K562 (cell line): Measurements from ENCODE around the gene RPS19. TPM values are rescaled to one million over a fixed set of nuclear protein-coding genes. Genes with fewer than 3 reads are reported as not detected.

Experiments used
- ATAC-seq: fragments of 200-7000 bp; cut with Tn5 transposase; 3 replicates; pipeline ENCODE4 v1.9.1; 2020; ENCODE audit warnings: moderate library complexity
- BruUV-seq: library from RNA; stranded (reverse); fragments of 400-500 nt; replicated peaks from 2 replicates; lab custom pipeline; 2021; lab: Mats Ljungman, UMichigan
- CTCF ChIA-PET: fragments of 300-600 bp; formaldehyde crosslinking; extraction: SDS; loops from one replicate; lab custom pipeline; 2021; ENCODE audit warnings: low intra/inter-chr PET ratio; lab: Yijun Ruan, JAX
- POLR2A ChIA-PET: fragments of 300-600, 350-650 bp; sonication (Branson Sonifier 250); formaldehyde crosslinking; extraction: SDS; loops from one replicate; lab custom pipeline; 2021; ENCODE audit warnings: antibody characterized with exemption, inconsistent platforms; lab: Yijun Ruan, JAX
- DNase-seq, 4 experiments: peaks; one replicate each; pipeline versions ENCODE4 v3.0.0 to v3.0.0-alpha.2; 2011 to 2018; ENCODE audit warnings: low spot score in 3 of 4, mixed read lengths in 3 of 4; ENCODE audit errors: extremely low read depth in 1 of 4
- FAIRE-seq: peaks from 2 replicates; lab custom pipeline; 2011; peaks lifted over from hg19 to GRCh38; lab: Jason Lieb, UNC
- H2AFZ ChIP-seq: 2 replicates; pipeline ENCODE4 v1.6.0; 2011; ENCODE audit warnings: low read depth, low read length, control low read depth, inconsistent platforms
- H3K27ac ChIP-seq: fragments of 200-600 bp; 3 replicates; pipeline ENCODE4 v1.8.0; 2011; ENCODE audit warnings: low read depth, mild to moderate bottlenecking, control low read depth, inconsistent platforms, low read length, moderate library complexity, mixed read lengths; ENCODE audit errors: extremely low read depth
- H3K27me3 ChIP-seq, 2 experiments: fragments of 300-600 bp in 1 of 2; 2 replicates in 1 of 2; 3 replicates in 1 of 2; pipeline versions ENCODE4 v1.6.0 to v1.8.0; 2011; ENCODE audit warnings: inconsistent platforms in 2 of 2, low read length in 2 of 2, mild to moderate bottlenecking in 1 of 2, mixed read lengths in 1 of 2, moderate library complexity in 1 of 2; ENCODE audit not compliant: control insufficient read depth in 2 of 2, insufficient read depth in 2 of 2
- H3K36me3 ChIP-seq: fragments of 300-600 bp; 3 replicates; pipeline ENCODE4 v1.8.0; 2011; ENCODE audit warnings: mild to moderate bottlenecking, low read length, inconsistent platforms; ENCODE audit not compliant: control insufficient read depth, insufficient read depth
- H3K4me1 ChIP-seq, 2 experiments: fragments of 200-600 bp in 1 of 2; replicated peaks in 1 of 2; 2 replicates in 1 of 2; 3 replicates in 1 of 2; pipeline versions ENCODE4 v1.5.1 to v1.8.0; 2011; ENCODE audit warnings: inconsistent platforms in 2 of 2, low read length in 2 of 2, mild to moderate bottlenecking in 1 of 2, mixed read lengths in 1 of 2, moderate library complexity in 1 of 2; ENCODE audit not compliant: control insufficient read depth in 2 of 2, insufficient read depth in 2 of 2
- H3K4me2 ChIP-seq: 2 replicates; pipeline ENCODE4 v1.6.1; 2011; ENCODE audit warnings: low read length, control low read depth, inconsistent platforms, mixed read lengths; ENCODE audit not compliant: insufficient read depth
- H3K4me3 ChIP-seq: fragments of 200-600 bp; sonication (generic), shearing (Covaris generic); 2 replicates; pipeline ENCODE4 v1.5.1; 2016; ENCODE audit warnings: control low read depth, inconsistent platforms
- H3K79me2 ChIP-seq: fragments of 200-600 bp; 3 replicates; pipeline ENCODE4 v1.8.0; 2011; ENCODE audit warnings: low read length, inconsistent platforms; ENCODE audit not compliant: control insufficient read depth, insufficient read depth
- H3K9ac ChIP-seq, 2 experiments: 2 replicates each; pipeline versions ENCODE4 v1.6.0 to v1.6.1; 2011; ENCODE audit warnings: low read depth in 2 of 2, low read length in 2 of 2, control low read depth in 1 of 2, inconsistent platforms in 1 of 2, mild to moderate bottlenecking in 1 of 2, mixed read lengths in 1 of 2; ENCODE audit not compliant: insufficient read depth in 1 of 2
- H3K9me1 ChIP-seq: one replicate; pipeline ENCODE4 v1.6.0; 2011; ENCODE audit warnings: inconsistent platforms, mild to moderate bottlenecking, low read length, moderate library complexity; ENCODE audit not compliant: control insufficient read depth, insufficient read depth
- H3K9me3 ChIP-seq: replicated peaks from 2 replicates; pipeline ENCODE4 v1.5.1; 2011; ENCODE audit warnings: low read depth, low read length, inconsistent platforms; ENCODE audit not compliant: control insufficient read depth, insufficient read depth
- H4K20me1 ChIP-seq: replicated peaks from 2 replicates; pipeline ENCODE4 v1.6.1; 2011; ENCODE audit warnings: low read length, inconsistent platforms, mixed read lengths; ENCODE audit not compliant: control insufficient read depth, insufficient read depth
- NFIC ChIP-seq: fragments of 450-650 bp; IDR thresholded peaks from 2 replicates; pipeline ENCODE4 v1.6.1; 2017; ENCODE audit warnings: mild to moderate bottlenecking, inconsistent platforms
- POLR2A ChIP-seq: fragments of 450-650 bp; conservative IDR thresholded peaks from 2 replicates; pipeline ENCODE4 v1.6.1; 2016
- POLR2G ChIP-seq: fragments of 200-400 bp; formaldehyde crosslinking; IDR thresholded peaks from 2 replicates; pipeline ENCODE4 v1.6.1; 2017; ENCODE audit warnings: low read depth, mild to moderate bottlenecking, antibody characterized with exemption, low read length, moderate library complexity
- RBFOX2 ChIP-seq: fragments of 200-400 bp; formaldehyde crosslinking; IDR thresholded peaks from 2 replicates; pipeline ENCODE4 v1.6.1; 2017; ENCODE audit warnings: low read depth, mild to moderate bottlenecking, low read length, moderate library complexity
- SMAD1 ChIP-seq: fragments of 150-350 bp; IDR thresholded peaks from 2 replicates; pipeline ENCODE4 v1.6.1; 2014; ENCODE audit warnings: low read length, low read depth; ENCODE audit not compliant: partially characterized antibody
- SNRNP70 ChIP-seq: fragments of 200-400 bp; formaldehyde crosslinking; optimal IDR thresholded peaks from 2 replicates; pipeline ENCODE3; 2017; ENCODE audit warnings: low read depth, low read length
- STAT5B ChIP-seq: fragments of 250-450 bp; sonication (Bioruptor Pico); IDR thresholded peaks from 2 replicates; pipeline ENCODE4 v1.8.0; 2021; ENCODE audit warnings: mild to moderate bottlenecking, inconsistent platforms
- ZFX ChIP-seq: sonication (generic); formaldehyde crosslinking; IDR thresholded peaks from 2 replicates; pipeline ENCODE4 v1.8.0; 2022; ENCODE audit warnings: mild to moderate bottlenecking, missing genetic modification reagents, moderate library complexity
- ZNF780A ChIP-seq: fragments of 250-450 bp; sonication (Bioruptor Pico); IDR thresholded peaks from 2 replicates; pipeline ENCODE4 v1.5.0; 2021; ENCODE audit warnings: mild to moderate bottlenecking
- ZSCAN29 ChIP-seq: fragments of 450-650 bp; IDR thresholded peaks from 2 replicates; pipeline ENCODE4 v1.6.1; 2017
- WGBS: fragments of 100-300 bp; shearing (Covaris generic); methylation state at CpG from one replicate; pipeline ENCODE4 v1.1.6; 2016; ENCODE audit warnings: low coverage, mixed read lengths; ENCODE audit not compliant: insufficient coverage; ENCODE audit errors: missing lambda C conversion rate; 5-methylcytosine and 5-hydroxymethylcytosine counted together
- in situ Hi-C: fragments of 300-500 bp; cut with MboI; formaldehyde crosslinking; loops from 4 replicates; pipeline ENCODE4 v1.15.0; 2018; ENCODE audit warnings: inconsistent platforms, mixed read lengths
- intact Hi-C: fragments of 100-400 bp; cut with micrococcal nuclease; formaldehyde crosslinking; loops from 2 replicates; pipeline ENCODE4 v1.14.2; 2022
- polyA plus RNA-seq, 8 experiments: library from polyadenylated mRNA; depleted of rRNA in 4 of 8; stranded (reverse) in 5 of 8; unstranded in 3 of 8; fragments of >200 nt; fragmentation: Nextera tagmentation in 2 of 8; fragmentation: Illumina TruSeq in 1 of 8; extraction: Ambion mirVana in 2 of 8; extraction: Trizol in 1 of 8; gene quantifications; 2 replicates each; pipeline versions ENCODE4 v1.2.1 to v1.2.3, GENCODE V29; 2011 to 2014; ENCODE audit warnings: inconsistent platforms in 1 of 8, missing spikeins in 1 of 8
- total RNA-seq, 7 experiments: library from RNA; depleted of rRNA in 6 of 7; stranded (reverse); fragments of >200 nt in 6 of 7; fragmentation: Illumina TruSeq in 2 of 7; extraction: Trizol in 2 of 7; gene quantifications; 2 replicates each; pipeline versions ENCODE4 v1.2.1 to v1.2.3, GENCODE V29; 2011 to 2021; ENCODE audit warnings: low replicate concordance in 1 of 7

The RPS19 gene
- total and polyA plus RNA-seq, 9 of the 15 experiments (the other 6 are each of a cell fraction or from before 2014, with no cell fraction given) = 1,964 to 3,408 (median 2,747) TPM

DNA sequence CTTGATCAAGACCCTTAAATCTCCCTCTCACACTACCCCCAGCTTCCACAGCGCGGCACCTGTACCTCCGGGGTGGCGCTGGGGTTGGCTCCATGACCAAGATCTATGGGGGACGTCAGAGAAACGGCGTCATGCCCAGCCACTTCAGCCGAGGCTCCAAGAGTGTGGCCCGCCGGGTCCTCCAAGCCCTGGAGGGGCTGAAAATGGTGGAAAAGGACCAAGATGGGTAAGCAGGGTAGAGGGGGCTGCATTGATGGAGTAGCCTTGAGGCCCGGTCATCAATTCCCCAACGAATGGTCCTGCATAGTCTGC lies 8.9 kb downstream of the RPS19 start:
- Histone ChIP-seq H3K9me1 (peaks cover 3% of the 10 kb centered on the region), H3K9ac (no peak overlapping the region), H3K27ac (no peak overlapping the region; the same call in 2 of the 3 replicates), H2AFZ (no peak overlapping the region), H3K27me3 (no peaks in the 10 kb centered on the region), H3K4me1 (peaks cover 5 to 28% of the 10 kb centered on the region in 2 experiments; a peak in 3 of 5 replicates), H3K4me2 (no peak overlapping the region), H3K36me3 (peaks cover 74% of the 10 kb centered on the region), H4K20me1 (peaks cover 57% of the 10 kb centered on the region), H3K4me3 (no peak overlapping the region), H3K79me2 (peaks cover 42% of the 10 kb centered on the region), H3K9me3 (no peaks in the 10 kb centered on the region)
- ATAC-seq = no peak
- FAIRE-seq = no peak
- 93% methylated on average over 12 of the region's 12 CpGs for WGBS
- no TSS peak for BruUV-seq
- CTCF ChIA-PET = no interaction called here
- in situ Hi-C loops (no loop called here), intact Hi-C loops (no loop called here)
- POLR2A ChIA-PET = interaction anchor here (0.6 to 6.2 kb wide), 9 partner anchors 9 to 810 kb away, joined by 3 to 54 read pairs (median 3); partner anchors contain the start of gene RPS19
- no peak for DNase-seq
- TF ChIP-seq POLR2A = 0 out of 2 replicates have a peak, but pooled peaks have one; percentile 4
- TF ChIP-seq SNRNP70 = peak; percentile 39
- no peak for TF ChIP-seq ZFX (CRISPR knock-in tag)

DNA sequence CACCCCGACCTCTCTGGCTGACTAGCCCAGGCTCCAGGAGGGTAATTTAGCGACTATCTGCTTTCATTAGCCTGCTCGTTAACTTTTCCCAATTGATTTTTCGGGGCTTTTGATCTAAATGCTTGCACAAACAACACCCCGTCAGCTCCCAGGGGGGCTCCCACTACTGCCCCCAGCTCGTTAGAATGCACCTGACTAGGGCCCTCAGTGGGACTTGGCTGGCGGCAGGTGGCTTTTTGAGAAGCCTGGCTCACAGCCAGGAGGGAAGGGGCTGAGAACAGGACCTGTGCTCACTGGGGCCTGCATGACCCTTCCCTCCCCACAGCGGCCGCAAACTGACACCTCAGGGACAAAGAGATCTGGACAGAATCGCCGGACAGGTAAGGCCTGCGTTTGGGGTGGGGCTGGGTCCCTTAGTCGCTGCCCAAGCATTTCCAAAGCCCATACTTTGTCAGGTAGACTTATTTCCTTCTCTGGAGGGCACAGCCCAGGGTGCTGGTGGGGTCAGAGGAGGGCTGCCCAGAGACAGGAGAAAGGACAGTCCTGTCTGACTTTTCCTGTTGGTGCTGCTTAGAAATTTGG lies 9.4 kb downstream of the RPS19 start:
- H3K9me1 ChIP-seq = peaks cover 3% of the 10 kb centered on the region
- no peak overlapping the region for H3K4me3 ChIP-seq
- no peaks in the 10 kb centered on the region for H3K9me3 ChIP-seq
- peaks cover under 1 to 24% of the 10 kb centered on the region in 2 experiments; a peak in 3 of 5 replicates for H3K4me1 ChIP-seq
- H3K27me3 ChIP-seq = no peaks in the 10 kb centered on the region
- peaks cover 51% of the 10 kb centered on the region for H4K20me1 ChIP-seq
- H3K4me2 ChIP-seq = no peak overlapping the region
- DNase-seq (no peak), ATAC-seq (no peak), FAIRE-seq (no peak)
- H3K36me3 ChIP-seq = peaks cover 69% of the 10 kb centered on the region
- ChIA-PET POLR2A (interaction anchor here (0.6 to 6.2 kb wide), 10 partner anchors 9 to 97 kb away, joined by 3 to 54 read pairs (median 3); partner anchors contain the start of gene RPS19), CTCF (no interaction called here)
- intact Hi-C loops = no loop called here
- H3K9ac ChIP-seq = no peak overlapping the region
- 82% methylated on average over 12 of the region's 13 CpGs for WGBS
- no peak overlapping the region for H2AFZ ChIP-seq
- TF ChIP-seq NFIC (peak; percentile 55), ZNF780A (no peak), STAT5B (CRISPR knock-in tag) (no peak), ZSCAN29 (no peak), POLR2G (peak; percentile 65), POLR2A (peak; percentile 6; the same call in 1 of the 2 replicates), SMAD1 (no peak), RBFOX2 (peak; percentile 68)
- no peak overlapping the region; the same call in 2 of the 3 replicates for H3K27ac ChIP-seq
- H3K79me2 ChIP-seq = peaks cover 37% of the 10 kb centered on the region
- BruUV-seq = no TSS peak
- in situ Hi-C loops = no loop called here
